AG09319 (cell line): Measurements from ENCODE around the gene TRNP1.
A peak's percentile ranks its signal among the peaks of the same experiment; 100 is the strongest.

ENCODE experiments used
- DNase-seq: peaks from one replicate; pipeline ENCODE4 v3.0.0-alpha.2; 2010; ENCODE audit warnings: low read depth; ENCODE audit errors: extremely low read depth
- TF ChIP-seq, protein P1 (sequence below): IDR thresholded peaks from 2 replicates; pipeline ENCODE4 v1.5.1; 2011; ENCODE audit warnings: low read depth, mild to moderate bottlenecking, inconsistent platforms, low read length, moderate library complexity

The TRNP1 gene

DNA sequence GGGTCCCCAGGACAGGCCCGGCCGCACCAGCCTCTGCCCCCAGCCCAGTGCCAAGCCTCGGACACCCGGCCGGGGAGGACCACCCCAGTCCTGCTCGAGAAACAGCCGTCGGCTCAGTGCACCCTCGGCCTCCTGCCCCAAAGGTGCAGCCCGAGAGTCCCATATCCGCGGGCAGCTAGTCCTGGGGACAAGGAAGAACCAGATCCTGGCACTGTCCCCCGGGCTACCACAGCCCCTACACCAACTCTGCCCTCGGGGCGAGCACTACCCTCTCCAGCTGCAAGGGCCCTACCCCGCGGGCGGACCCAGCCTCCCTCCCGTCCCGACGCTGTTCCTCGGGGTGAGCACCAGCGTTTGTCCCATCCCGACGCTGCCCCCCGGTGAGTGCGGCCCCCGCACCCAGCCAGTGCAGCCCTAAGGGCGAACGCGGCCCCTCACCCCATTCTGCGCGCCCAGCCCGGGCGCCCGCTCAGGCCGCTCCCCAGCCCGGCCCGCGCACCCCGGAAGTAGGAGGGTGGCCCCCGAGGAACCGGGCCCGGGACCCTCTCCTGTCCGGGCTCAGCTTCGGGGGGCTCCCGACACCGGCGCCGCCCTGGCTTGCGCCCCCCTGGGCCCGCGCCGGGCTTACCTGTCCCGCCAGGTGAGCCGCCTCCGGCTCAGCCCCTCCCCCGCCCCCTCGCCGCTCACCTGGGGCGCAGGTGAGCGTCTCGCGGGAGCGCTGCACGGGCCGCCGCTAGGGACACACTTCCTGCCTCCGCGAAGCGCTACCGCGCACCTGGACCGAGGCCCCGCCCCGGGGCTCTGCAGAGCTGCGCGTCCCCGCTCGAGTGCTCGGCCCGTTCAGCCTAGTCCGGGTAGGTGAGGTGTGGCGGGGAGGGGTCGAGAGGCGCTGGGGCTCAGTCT, 33.5 kb upstream of the TRNP1 start, which contains the start of gene KDF1:
Gene KDF1 (minus strand): TSS at position 747 of the 903 bp plus-strand sequence. CDS start 8,088 bp downstream, outside the sequence.
- TF ChIP-seq, protein P1, sequence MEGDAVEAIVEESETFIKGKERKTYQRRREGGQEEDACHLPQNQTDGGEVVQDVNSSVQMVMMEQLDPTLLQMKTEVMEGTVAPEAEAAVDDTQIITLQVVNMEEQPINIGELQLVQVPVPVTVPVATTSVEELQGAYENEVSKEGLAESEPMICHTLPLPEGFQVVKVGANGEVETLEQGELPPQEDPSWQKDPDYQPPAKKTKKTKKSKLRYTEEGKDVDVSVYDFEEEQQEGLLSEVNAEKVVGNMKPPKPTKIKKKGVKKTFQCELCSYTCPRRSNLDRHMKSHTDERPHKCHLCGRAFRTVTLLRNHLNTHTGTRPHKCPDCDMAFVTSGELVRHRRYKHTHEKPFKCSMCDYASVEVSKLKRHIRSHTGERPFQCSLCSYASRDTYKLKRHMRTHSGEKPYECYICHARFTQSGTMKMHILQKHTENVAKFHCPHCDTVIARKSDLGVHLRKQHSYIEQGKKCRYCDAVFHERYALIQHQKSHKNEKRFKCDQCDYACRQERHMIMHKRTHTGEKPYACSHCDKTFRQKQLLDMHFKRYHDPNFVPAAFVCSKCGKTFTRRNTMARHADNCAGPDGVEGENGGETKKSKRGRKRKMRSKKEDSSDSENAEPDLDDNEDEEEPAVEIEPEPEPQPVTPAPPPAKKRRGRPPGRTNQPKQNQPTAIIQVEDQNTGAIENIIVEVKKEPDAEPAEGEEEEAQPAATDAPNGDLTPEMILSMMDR = no peak
- DNase-seq = no peak

GRCh38 chr1:26960625-26960966, 32.9 kb upstream of the TRNP1 start:
- TF ChIP-seq, protein P1 = no peak
- DNase-seq = no peak

GRCh38 chr1:26961826-26962225, 31.7 kb upstream of the TRNP1 start:
- peak; percentile 54 for DNase-seq
- TF ChIP-seq, protein P1 = no peak

DNA sequence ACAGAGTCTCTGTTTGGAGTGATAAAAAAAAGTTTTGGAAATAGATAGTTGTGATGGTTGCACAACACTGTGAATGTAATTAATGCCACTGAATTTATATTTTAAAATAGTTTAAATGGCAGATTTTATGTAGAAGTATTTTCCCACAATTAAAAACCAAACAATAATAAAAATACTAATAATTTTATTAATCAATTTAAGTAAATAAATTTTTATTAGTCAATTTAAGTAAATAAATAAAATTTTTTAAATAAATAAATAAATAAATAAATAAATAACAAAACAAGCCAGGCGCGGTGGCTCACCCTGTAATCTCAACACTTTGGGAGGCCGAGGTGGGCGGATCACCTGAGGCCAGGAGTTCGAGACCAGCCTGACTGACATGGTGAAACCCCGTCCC, 28.3 kb upstream of the TRNP1 start:
- no peak for DNase-seq
- TF ChIP-seq, protein P1 = no peak

- no peak for DNase-seq
- TF ChIP-seq, protein P1 = no peak
These were observed 27.9 kb upstream of the TRNP1 start for GRCh38 chr1:26965628-26966027.

- DNase-seq = no peak
- TF ChIP-seq, protein P1 = no peak
These were observed 22.7 kb upstream of the TRNP1 start for GRCh38 chr1:26970810-26971209.

DNA sequence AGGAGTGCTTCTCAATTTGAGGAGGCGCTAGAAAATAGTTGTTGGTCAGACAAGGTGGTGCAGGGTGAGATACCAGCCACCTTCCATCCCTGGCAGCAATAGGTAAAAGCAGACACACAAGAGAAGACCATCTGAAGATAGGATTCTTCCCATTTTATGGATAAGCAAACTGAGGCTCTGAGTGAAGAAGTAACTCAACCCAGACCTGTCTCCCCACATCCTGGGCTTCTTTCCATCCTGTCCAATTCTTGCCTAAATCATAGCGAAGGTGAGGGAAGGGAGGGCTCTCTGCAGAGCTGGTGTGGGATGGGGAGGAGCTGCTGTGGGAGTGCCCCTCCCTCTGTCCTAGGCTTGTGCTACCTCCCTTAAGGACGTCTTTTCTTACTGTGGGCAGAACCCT, 21.9 kb upstream of the TRNP1 start:
- TF ChIP-seq, protein P1 = no peak
- DNase-seq = no peak
